Hindlimb muscle (tissue), 1 donor: Measurements from ENCODE around the gene IL17REL. TPM values are rescaled to one million over a fixed set of nuclear protein-coding genes. Genes with fewer than 3 reads are reported as not detected.
A peak's percentile ranks its signal among the peaks of the same experiment; 100 is the strongest.

Source experiments
- DNase-seq: peaks from one replicate; pipeline ENCODE4 v3.0.0-alpha.2; 2013
- polyA plus RNA-seq: library from polyadenylated mRNA; unstranded; fragments of 120-200 nt; gene quantifications from one replicate; pipeline ENCODE4 v1.2.1, GENCODE V29; 2013; ENCODE audit not compliant: insufficient read length

Gene IL17REL
- not detected for polyA plus RNA-seq

- DNase-seq, result no peak
Measured at GRCh38 chr22:50012211-50013181, at the start of gene IL17REL. TSS of gene IL17REL (minus strand) at chr22:50012765. CDS start at chr22:50012646, 119 bp downstream.

- no peak for DNase-seq
Measured at GRCh38 chr22:50061824-50062355, 49.3 kb upstream of the IL17REL start.

- DNase-seq, result no peak
Measured at GRCh38 chr22:50061141-50061823, 48.7 kb upstream of the IL17REL start.

GRCh38 chr22:50060441-50061140 lies 48.0 kb upstream of the IL17REL start:
- DNase-seq, result no peak

GRCh38 chr22:50059881-50060262 lies 47.3 kb upstream of the IL17REL start:
- DNase-seq, result no peak

- peak; percentile 23 for DNase-seq
Measured at GRCh38 chr22:50058906-50059880, 46.6 kb upstream of the IL17REL start.

- no peak for DNase-seq
Measured at GRCh38 chr22:50058061-50058905, 45.7 kb upstream of the IL17REL start, which contains the start of gene TTLL8. TSS of gene TTLL8 (minus strand) at chr22:50058298.

GRCh38 chr22:50057278-50058060 lies 44.9 kb upstream of the IL17REL start:
- no peak for DNase-seq

GRCh38 chr22:50056214-50056972 lies 43.8 kb upstream of the IL17REL start:
- DNase-seq, result no peak

- DNase-seq, result no peak
Measured at GRCh38 chr22:50053861-50054260, 41.3 kb upstream of the IL17REL start.

GRCh38 chr22:50051930-50052329 lies 39.4 kb upstream of the IL17REL start:
- no peak for DNase-seq

GRCh38 chr22:50049299-50050195 lies 37.0 kb upstream of the IL17REL start:
- DNase-seq, result no peak

- no peak for DNase-seq
Measured at GRCh38 chr22:50048836-50049235, 36.3 kb upstream of the IL17REL start.

- peak; percentile 19 for DNase-seq
Measured at GRCh38 chr22:50048061-50048765, 35.6 kb upstream of the IL17REL start.

GRCh38 chr22:50047346-50047745 lies 34.8 kb upstream of the IL17REL start:
- DNase-seq, result no peak

GRCh38 chr22:50046481-50047245 lies 34.1 kb upstream of the IL17REL start:
- no peak for DNase-seq
